Esophagus mucosa (tissue), 1 donor: ENCODE measurements around the gene SLC2A14. TPM values are rescaled to one million over a fixed set of nuclear protein-coding genes. Genes with fewer than 3 reads are reported as not detected.
"Not testable (repeated sequence)": the region's sequence is repeated elsewhere in the genome, so short reads cannot be mapped to it uniquely, and the experiment has no call there.

Source experiments
- ATAC-seq: fragments of 200-7000 bp; cut with Tn5 transposase; one replicate; pipeline ENCODE4 v1.9.1; 2020
- total RNA-seq: library from RNA; stranded (reverse); gene quantifications from one replicate; pipeline ENCODE4 v1.2.4, GENCODE V29; 2023
- donor health status: DM: yes; HTN: yes; CAD: no.

Gene SLC2A14
- total RNA-seq, 1 donor from 2014 or later, result not detected

GRCh38 chr12:7833201-7833600 lies 39.5 kb downstream of the SLC2A14 start:
- ATAC-seq, result not testable (repeated sequence)

DNA sequence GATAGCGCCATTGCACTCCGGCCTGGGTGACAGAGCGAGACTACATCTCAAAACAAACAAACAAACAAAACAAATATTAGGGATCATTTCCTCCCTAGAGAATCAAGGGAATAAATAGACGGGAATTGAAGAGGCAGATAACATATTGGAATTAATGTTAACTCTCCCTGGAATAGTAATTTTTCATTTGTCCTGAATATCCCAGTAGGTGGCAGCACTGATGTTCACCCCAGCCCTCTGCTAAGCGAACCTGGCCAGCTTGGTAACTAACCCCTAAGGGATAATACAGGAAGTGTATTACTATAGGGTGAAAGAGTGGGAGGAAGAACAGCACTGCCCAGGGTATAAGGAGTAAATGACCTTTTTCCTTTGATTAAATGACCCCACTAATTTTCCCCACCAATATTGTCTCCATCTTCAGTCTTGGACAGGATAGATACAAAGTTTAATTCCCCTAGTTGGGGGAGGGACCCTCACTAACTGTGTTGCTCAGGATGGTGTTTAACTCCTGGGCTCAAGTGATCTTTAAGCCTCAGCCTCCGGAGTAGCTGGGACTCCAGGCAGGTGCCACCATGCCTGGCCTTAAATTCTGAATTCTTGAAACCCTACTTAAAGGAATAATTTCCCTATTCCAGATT lies 40.5 kb downstream of the SLC2A14 start:
- peak; percentile 66 for ATAC-seq

DNA sequence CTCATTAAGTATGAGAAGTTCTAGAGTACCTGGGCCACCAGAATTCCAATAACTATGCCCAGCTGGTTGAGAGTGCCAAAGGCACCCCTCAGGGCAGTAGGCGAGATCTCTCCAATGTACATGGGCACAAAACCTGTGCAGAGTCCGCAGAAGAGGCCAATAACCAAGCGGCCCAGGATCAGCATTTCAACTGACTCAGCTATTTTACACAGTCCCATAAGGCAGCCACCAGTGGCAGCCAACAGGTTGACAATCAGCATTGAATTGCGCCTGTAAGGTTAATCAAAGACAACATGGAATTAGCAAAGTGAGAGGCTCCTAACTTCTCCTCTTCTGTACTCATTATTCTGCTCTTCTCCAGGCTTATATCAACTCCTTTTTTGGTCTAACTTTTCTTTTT lies 43.0 kb downstream of the SLC2A14 start:
- not testable (repeated sequence) for ATAC-seq

- ATAC-seq, result peak; percentile 84
These were observed 47.0 kb downstream of the SLC2A14 start for GRCh38 chr12:7825754-7826153.

GRCh38 chr12:7806863-7807487 lies 65.7 kb downstream of the SLC2A14 start:
- peak; percentile 72 for ATAC-seq

GRCh38 chr12:7806319-7806718 lies 66.4 kb downstream of the SLC2A14 start:
- not testable (repeated sequence) for ATAC-seq

- ATAC-seq, result no peak
These were observed 71.3 kb downstream of the SLC2A14 start for GRCh38 chr12:7801460-7801859.

DNA sequence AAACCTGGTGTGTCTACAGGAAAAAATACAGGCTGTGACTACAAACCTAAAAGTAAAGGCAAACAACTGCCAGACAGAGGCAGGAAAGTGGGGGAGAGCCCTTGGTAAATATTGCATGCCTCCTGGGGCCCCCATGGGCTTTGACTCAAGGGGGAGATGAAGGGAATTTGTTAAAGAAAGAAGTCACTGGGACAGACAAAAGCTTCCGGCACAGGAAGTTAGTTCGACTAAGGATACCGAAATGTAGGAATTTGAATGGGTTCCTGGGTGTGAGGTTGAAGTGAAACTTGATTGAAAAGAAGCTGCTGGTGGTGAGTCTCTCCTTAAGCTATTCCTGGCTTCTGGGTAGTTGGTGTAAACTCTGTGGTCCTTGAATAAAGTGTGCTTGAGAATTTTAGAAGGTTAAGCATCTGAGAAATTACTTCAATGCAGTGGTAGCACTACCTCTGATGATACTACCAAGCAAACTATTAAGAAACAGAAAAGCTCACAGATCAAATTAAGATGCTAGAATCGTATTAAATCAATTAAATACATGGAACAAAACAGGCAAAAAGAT lies 73.9 kb downstream of the SLC2A14 start:
- ATAC-seq, result not testable (repeated sequence)

DNA sequence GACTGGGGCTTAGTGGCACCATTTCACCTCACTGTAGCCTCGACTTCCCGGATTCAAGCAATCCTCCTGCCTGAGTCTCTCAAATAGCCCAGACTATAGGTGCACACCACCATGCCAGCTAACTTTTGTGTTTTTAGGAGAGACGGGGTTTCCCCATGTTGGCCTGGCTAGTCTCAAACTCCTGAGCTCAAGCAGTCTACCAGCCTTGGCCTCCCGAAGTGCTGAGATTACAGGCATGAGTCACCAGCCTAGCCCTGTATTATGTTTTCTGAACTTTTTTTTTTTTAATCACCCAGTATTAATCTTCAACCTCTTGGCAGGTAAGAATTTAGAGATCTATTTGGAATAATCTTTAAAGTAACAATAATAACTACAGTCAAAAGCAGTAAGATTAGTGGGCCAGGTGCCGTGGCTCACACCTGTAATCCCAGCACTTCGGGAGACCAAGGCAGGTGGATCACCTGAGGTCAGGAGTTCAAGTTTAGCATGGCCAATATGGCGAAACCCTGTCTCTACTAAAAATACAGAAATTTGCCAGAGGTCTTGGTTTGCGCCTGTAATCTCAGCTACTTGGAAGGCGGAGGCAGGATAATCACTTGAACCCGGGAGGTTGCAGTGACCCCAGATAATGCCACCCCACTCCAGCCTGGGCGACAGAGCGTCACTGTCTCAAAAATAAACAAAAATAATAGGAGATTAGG lies 74.9 kb downstream of the SLC2A14 start:
- peak; percentile 84 for ATAC-seq

DNA sequence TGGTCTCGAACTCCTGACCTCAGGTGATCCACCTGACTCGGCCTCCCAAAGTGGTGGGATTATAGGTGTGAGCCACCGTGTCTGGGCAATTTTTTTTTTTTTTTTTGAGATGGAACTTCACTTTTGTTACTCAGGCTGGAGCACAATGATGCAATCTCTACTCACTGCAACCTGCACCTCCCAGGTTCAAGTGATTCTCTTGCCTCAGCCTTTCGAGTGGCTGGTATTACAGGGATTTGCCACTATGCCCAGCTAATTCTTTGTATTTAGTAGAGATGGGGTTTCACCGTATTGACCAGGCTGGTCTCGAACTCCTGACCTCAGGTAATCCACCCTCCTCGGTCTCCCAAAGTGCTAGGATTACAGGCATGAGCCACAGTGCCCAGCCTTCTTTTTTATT lies 75.4 kb downstream of the SLC2A14 start:
- not testable (repeated sequence) for ATAC-seq

GRCh38 chr12:7793211-7793610 lies 79.5 kb downstream of the SLC2A14 start:
- ATAC-seq, result no peak

- ATAC-seq, result not testable (repeated sequence)
These were observed 83.7 kb downstream of the SLC2A14 start, which contains the start of gene NANOG for GRCh38 chr12:7788884-7789528. TSS of gene NANOG (plus strand) at chr12:7789402. CDS start at chr12:7789615, 213 bp downstream.

- no peak for ATAC-seq
These were observed 84.4 kb downstream of the SLC2A14 start for GRCh38 chr12:7788294-7788660.

DNA sequence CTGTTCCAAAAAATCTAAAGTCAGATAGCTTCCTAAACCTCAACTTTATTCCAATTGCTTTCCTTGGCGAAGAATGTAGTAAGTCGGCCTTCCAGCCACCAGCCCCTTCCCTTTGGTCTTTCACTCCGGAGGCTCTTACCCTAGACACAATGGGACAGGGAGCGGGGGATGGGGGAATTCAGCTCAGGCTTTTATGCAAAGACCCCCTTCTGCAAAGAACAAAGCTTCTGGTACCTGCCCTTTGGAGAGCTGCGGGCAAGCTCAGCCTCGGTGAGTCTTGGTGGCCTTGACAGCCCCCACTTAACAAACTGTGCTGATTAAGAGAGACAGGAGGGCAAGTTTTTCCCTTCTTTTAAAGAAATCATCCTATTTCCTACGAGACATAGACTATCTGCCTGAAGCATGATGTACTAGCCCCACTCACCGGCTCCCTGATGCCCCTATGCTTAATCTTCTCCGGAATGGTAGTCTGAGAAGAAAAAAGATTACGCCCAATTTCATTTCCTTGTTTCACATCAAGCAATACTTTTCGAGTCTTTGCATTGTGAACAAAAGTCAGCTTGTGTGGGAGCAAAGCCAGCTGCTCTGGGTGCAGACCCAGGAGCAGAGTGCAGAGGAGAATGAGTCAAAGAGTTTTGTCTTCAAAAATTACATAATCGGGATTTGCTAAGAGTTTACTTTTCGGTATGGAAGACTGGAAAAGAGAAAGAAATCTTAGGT lies 85.0 kb downstream of the SLC2A14 start:
- ATAC-seq, result no peak

GRCh38 chr12:7784701-7785100 lies 88.0 kb downstream of the SLC2A14 start:
- ATAC-seq, result no peak

GRCh38 chr12:7783433-7783832 lies 89.3 kb downstream of the SLC2A14 start:
- ATAC-seq, result not testable (repeated sequence)

- no peak for ATAC-seq
These were observed 90.7 kb downstream of the SLC2A14 start for GRCh38 chr12:7782055-7782454.

GRCh38 chr12:7781274-7781673 lies 91.4 kb downstream of the SLC2A14 start:
- ATAC-seq, result no peak

DNA sequence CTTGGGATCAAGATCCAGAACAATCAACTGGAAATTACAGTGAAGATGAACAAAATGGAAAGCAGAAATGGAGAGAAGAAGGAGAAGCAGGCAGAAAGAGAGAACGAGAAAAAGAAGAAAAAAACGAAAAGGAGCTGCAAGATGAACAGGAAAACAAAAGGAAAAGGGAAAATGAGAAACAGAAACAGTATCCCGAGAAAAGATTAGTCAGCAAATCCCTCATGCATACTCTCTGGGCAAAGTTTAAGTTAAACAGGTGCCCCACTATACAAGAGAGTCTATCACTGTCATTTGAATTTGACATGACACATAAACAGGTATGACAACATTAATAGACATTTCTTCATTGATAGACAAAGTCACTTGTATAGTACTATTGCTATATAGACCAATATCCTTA lies 102.7 kb downstream of the SLC2A14 start:
- ATAC-seq, result no peak
